Naive B cell (primary cell): ENCODE measurements around the gene CDHR2. TPM values are rescaled to one million over a fixed set of nuclear protein-coding genes. Genes with fewer than 3 reads are reported as not detected.

ENCODE experiments used
- ATAC-seq, 2 donors: fragments of 150-1000 bp; cut with Tn5 transposase; 2 replicates each; pipeline ENCODE4 v1.10.0; 2021; ENCODE audit warnings: low read depth in 2 of 2, mild to moderate bottlenecking in 2 of 2, moderate library complexity in 2 of 2
- DNase-seq: peaks from one replicate; pipeline ENCODE4 v3.0.0; 2022
- H3K27ac Mint-ChIP-seq, 6 donors: one replicate each; pipeline ENCODE4 v1.8.0; 2020 to 2022; ENCODE audit warnings: mild to moderate bottlenecking in 6 of 6, mixed read lengths in 6 of 6, moderate library complexity in 5 of 6, inconsistent platforms in 2 of 6
- H3K27me3 Mint-ChIP-seq, 3 donors: one replicate each; pipeline ENCODE4 v1.8.0; 2021 to 2022; ENCODE audit warnings: mixed read lengths in 3 of 3, mild to moderate bottlenecking in 1 of 3
- H3K36me3 Mint-ChIP-seq, 2 donors: one replicate each; pipeline ENCODE4 v1.8.0; 2020 to 2022; ENCODE audit warnings: mixed read lengths in 2 of 2, inconsistent platforms in 1 of 2, mild to moderate bottlenecking in 1 of 2
- H3K4me1 Mint-ChIP-seq, 3 donors: one replicate each; pipeline ENCODE4 v1.8.0; 2020 to 2022; ENCODE audit warnings: mixed read lengths in 3 of 3, inconsistent platforms in 1 of 3, mild to moderate bottlenecking in 1 of 3, moderate library complexity in 1 of 3
- H3K4me3 Mint-ChIP-seq, 8 donors: one replicate each; pipeline ENCODE4 v1.8.0; 2020 to 2022; ENCODE audit warnings: mild to moderate bottlenecking in 8 of 8, mixed read lengths in 8 of 8, moderate library complexity in 8 of 8, inconsistent platforms in 2 of 8
- H3K9me3 Mint-ChIP-seq, 7 donors: one replicate each; pipeline ENCODE4 v1.8.0; 2020 to 2022; ENCODE audit warnings: mixed read lengths in 7 of 7, mild to moderate bottlenecking in 5 of 7, inconsistent platforms in 2 of 7, moderate library complexity in 1 of 7
- polyA plus RNA-seq, 6 donors: library from polyadenylated mRNA; unstranded; fragments of 300-500 nt; fragmentation: Illumina TruSeq; gene quantifications; one replicate each; pipeline ENCODE4 v1.2.3, GENCODE V29; 2021; ENCODE audit warnings: low read depth in 6 of 6

Gene CDHR2
- polyA plus RNA-seq, 6 donors from 2014 or later: not detected

DNA sequence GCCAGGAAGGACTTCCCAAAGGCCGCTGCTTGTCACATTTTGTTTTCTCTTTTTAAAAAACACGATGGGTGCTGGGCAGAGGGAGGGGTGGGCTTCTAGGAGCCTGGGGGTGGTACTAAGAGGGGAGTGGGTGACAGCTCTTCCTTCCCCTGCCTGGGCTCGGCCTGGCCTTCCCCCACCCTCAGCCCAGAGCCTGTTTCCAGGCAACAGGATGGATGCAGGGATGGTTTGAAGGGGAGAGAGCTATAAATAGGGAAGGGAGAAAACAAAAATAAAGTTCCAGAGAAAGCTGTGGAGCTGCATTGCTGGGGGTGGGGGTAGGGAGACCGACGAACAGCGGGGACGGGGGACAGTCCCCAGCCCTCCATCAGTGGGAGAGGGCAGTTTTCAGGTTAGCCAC, 67.4 kb downstream of the CDHR2 start:
- H3K9me3 Mint-ChIP-seq: peaks cover 0 to 4% (median 0%) of the 10 kb centered on the region in 7 donors
- no peak overlapping the region for H3K4me3 Mint-ChIP-seq
- peaks cover 62 to 94% (median 91%) of the 10 kb centered on the region in 3 donors for H3K27me3 Mint-ChIP-seq
- peaks cover 12 to 21% (median 19%) of the 10 kb centered on the region in 3 donors for H3K4me1 Mint-ChIP-seq
- no peak for DNase-seq
- ATAC-seq: no peak
- no peaks in the 10 kb centered on the region for H3K36me3 Mint-ChIP-seq
- no peak overlapping the region for H3K27ac Mint-ChIP-seq

DNA sequence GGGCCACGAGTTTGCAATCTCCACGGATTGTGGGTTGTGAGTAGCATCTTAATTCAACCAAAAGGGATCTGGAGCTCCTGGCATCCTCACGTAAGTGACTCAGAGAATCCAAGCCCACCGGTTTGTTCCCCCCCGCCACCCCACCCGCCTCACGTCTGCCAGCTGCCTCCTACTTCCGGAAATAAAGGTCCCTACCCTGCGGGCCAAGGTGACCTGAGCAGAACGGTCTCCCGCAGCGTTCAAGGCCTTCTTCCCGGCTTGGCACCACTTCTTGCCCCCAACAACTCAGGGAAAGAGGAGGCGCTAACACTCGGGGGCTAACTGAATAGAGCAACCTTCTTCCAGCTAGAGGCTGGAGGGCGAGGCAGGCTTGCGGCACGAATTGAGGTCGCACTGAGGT, 69.6 kb downstream of the CDHR2 start:
- ATAC-seq: no peak
- Mint-ChIP-seq H3K27me3 (peaks cover 57 to 87% (median 84%) of the 10 kb centered on the region in 3 donors), H3K4me1 (peaks cover 10 to 19% (median 16%) of the 10 kb centered on the region in 3 donors), H3K4me3 (peak overlapping the region in 4 of 8 donors; percentile 20 to 77 (median 69)), H3K9me3 (peaks cover 0 to 4% (median 0%) of the 10 kb centered on the region in 7 donors), H3K27ac (peak overlapping the region in 1 of 6 donors; percentile 85), H3K36me3 (no peaks in the 10 kb centered on the region)
- no peak for DNase-seq

DNA sequence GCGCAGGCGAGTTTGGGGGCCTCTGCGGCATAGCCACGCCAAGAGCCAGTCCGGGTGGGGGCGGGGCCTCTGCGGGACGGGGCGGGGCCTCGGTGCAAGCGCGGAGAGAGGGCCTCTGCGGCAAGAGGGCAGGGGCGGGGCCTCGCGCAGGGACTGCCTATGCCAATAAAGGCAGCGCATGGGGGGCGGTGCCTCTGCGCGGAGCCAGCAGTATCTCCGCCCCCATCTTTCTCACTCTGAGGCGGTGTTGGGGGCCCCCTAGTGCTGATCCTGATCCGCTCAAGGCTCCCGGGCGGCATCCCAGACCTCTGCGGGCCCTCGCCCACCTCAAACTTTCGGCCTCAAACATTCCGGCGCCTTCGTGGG, 70.0 kb downstream of the CDHR2 start:
- peak overlapping the region in 1 of 6 donors; percentile 85 for H3K27ac Mint-ChIP-seq
- peaks cover 0 to 4% (median 0%) of the 10 kb centered on the region in 7 donors for H3K9me3 Mint-ChIP-seq
- peaks cover 56 to 83% (median 80%) of the 10 kb centered on the region in 3 donors for H3K27me3 Mint-ChIP-seq
- ATAC-seq: peak; percentile 91 to 94
- DNase-seq: peak; percentile 54
- no peaks in the 10 kb centered on the region for H3K36me3 Mint-ChIP-seq
- H3K4me1 Mint-ChIP-seq: peaks cover 11 to 19% (median 16%) of the 10 kb centered on the region in 3 donors
- H3K4me3 Mint-ChIP-seq: peak overlapping the region in 4 of 8 donors; percentile 19 to 77 (median 69)

DNA sequence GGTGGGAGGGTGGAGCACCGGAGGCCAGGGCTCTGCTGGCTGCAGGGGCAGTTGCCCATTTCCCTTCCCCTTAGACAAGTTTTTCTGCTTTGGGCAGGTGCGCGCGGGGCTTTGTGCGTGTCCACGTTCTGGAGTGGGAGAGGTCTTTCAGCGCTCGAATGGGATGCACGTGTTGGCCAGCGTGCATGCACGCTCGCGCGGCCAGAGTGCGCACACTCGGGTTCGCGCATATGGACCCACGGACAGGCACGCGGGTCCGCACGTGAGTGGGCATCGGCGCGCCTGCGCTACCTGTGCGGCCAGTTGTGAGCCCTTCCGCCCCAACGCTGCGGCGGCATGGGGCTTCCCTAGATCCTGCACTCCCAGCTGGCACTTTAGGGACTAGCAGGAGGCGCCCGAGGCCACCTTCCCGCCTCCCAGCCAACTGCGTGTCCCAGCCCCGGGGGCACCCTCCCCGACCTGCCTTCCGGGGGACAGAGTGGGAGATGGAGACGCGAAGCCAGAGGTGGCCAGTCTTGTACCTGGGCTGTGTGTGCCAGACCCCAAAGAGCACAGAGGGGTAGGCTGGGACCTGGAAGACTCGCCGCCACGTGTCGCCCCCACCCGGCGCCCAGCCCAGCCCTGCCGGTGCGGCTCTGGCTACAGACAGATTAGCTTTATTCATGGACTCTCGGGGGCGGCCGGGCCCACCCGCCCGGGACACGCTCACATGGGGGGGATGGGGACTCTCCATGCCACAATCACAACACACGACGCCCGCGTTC, 70.6 kb downstream of the CDHR2 start:
- ATAC-seq: no peak
- no peak for DNase-seq
- peaks cover 59 to 79% (median 74%) of the 10 kb centered on the region in 3 donors for H3K27me3 Mint-ChIP-seq
- peak overlapping the region; percentile 37 to 88 (median 73) for H3K4me3 Mint-ChIP-seq
- no peaks in the 10 kb centered on the region for H3K36me3 Mint-ChIP-seq
- H3K9me3 Mint-ChIP-seq: peaks cover 0 to 4% (median 0%) of the 10 kb centered on the region in 7 donors
- H3K4me1 Mint-ChIP-seq: peaks cover 13 to 19% (median 16%) of the 10 kb centered on the region in 3 donors
- H3K27ac Mint-ChIP-seq: no peak overlapping the region

DNA sequence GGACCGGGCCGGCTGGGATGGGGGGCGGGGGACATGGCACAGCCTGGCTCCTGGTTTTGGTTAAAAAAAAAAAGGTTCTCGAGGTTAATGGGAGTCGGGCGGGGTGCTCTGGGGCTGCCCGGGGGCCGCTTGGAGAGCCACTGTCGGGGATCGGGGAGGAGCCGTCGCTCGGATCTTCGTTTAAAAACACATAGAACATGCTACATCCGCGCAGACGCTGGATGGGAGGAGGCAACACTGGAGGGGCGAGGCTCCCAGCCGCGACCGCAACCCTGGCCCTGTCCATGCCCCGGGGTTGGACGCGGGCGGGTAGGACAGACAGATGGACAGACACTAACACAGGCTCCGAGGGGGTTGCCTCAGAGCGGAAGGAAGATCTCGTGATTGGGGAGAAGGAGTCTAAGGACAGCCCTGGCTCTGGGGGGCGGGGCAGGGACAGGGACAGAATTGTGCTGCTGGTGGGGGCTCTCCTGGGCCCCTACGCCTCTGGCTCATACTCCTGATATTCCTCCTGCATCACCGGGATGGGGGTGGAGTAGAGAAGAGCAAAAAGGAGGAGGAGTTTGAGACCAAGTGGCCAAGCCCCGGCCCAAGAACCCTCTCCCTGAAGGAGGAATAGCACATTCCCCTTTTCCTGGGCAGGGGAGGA, 71.3 kb downstream of the CDHR2 start:
- Mint-ChIP-seq H3K4me1 (peaks cover 13 to 19% (median 16%) of the 10 kb centered on the region in 3 donors), H3K9me3 (peaks cover 0 to 4% (median 0%) of the 10 kb centered on the region in 7 donors), H3K4me3 (peak overlapping the region; percentile 37 to 88 (median 75)), H3K27ac (peak overlapping the region in 1 of 6 donors; percentile 76), H3K36me3 (no peaks in the 10 kb centered on the region), H3K27me3 (peaks cover 60 to 72% (median 67%) of the 10 kb centered on the region in 3 donors)
- no peak for ATAC-seq
- no peak for DNase-seq

DNA sequence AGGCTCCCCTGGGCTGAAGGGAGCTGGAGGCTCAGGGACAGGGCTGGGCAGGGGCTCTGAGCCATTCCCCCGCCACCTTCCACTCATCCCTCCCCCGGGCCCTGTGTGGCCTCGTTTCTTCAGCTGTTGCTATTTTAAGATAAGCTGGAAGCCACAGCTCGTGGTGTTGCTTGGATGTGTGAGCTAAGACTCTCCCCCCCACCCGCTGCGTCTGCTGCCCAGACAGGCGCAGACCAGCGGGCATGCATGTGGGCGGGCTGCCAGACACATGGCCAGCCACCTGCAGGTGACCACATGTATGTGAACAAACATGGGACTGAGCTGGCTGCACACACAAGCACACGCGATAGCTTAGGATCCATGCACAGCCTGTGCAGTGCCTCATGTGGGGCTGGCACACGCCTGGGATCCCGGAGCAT, 72.5 kb downstream of the CDHR2 start:
- Mint-ChIP-seq H3K4me3 (no peak overlapping the region), H3K9me3 (peaks cover 0 to 4% (median 0%) of the 10 kb centered on the region in 7 donors), H3K36me3 (no peaks in the 10 kb centered on the region), H3K27ac (no peak overlapping the region), H3K27me3 (peaks cover 49 to 68% (median 57%) of the 10 kb centered on the region in 3 donors), H3K4me1 (peaks cover 17 to 25% (median 17%) of the 10 kb centered on the region in 3 donors)
- DNase-seq: no peak
- ATAC-seq: no peak

DNA sequence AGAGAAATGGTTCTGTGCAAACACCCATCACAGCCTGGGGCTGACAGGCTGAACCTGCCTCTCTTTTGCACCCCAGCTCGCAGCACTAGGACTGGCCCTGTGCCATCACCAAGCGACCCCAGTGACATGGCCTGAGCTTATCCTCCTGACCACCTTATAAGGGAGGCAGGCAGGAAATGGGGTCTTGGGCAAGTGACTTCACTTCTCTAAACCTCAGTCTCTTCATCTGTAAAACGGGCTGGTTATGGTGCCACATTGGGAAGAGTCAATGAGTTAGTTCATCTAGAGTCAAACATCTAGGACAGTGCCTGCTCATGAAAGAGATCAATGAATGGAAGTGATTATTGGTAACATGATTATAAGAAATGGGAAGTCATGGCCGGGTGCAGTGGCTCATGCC, 75.0 kb downstream of the CDHR2 start:
- no peaks in the 10 kb centered on the region for H3K36me3 Mint-ChIP-seq
- peaks cover 51 to 64% (median 54%) of the 10 kb centered on the region in 3 donors for H3K27me3 Mint-ChIP-seq
- H3K27ac Mint-ChIP-seq: no peak overlapping the region
- ATAC-seq (no peak), DNase-seq (no peak)
- H3K9me3 Mint-ChIP-seq: peaks cover 0 to 3% (median 0%) of the 10 kb centered on the region in 7 donors
- peaks cover 21 to 39% (median 24%) of the 10 kb centered on the region in 3 donors for H3K4me1 Mint-ChIP-seq
- H3K4me3 Mint-ChIP-seq: no peak overlapping the region

DNA sequence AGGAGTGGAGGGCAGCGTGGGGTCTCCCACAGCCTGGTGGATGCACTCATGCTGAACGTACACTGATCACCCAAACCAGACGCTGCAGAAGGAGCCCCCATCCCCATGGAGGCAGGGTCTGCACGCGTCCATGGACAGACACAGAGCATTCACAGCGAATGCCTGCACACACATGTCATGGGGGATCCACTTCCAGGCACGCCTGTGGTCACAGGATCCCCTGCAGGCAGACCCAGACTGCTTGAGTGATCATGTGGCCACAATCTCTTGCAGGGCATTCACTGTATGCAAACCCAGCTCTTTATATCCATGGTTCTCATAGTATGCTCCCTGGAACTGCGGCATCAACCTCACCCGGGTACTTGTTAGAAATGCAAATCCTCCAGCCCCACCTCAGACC, 75.8 kb downstream of the CDHR2 start:
- H3K4me3 Mint-ChIP-seq: no peak overlapping the region
- H3K36me3 Mint-ChIP-seq: no peaks in the 10 kb centered on the region
- peaks cover 0 to 3% (median 0%) of the 10 kb centered on the region in 7 donors for H3K9me3 Mint-ChIP-seq
- H3K27me3 Mint-ChIP-seq: peaks cover 51 to 56% (median 52%) of the 10 kb centered on the region in 3 donors
- DNase-seq: no peak
- no peak overlapping the region for H3K27ac Mint-ChIP-seq
- no peak for ATAC-seq
- H3K4me1 Mint-ChIP-seq: peaks cover 21 to 34% (median 22%) of the 10 kb centered on the region in 3 donors

DNA sequence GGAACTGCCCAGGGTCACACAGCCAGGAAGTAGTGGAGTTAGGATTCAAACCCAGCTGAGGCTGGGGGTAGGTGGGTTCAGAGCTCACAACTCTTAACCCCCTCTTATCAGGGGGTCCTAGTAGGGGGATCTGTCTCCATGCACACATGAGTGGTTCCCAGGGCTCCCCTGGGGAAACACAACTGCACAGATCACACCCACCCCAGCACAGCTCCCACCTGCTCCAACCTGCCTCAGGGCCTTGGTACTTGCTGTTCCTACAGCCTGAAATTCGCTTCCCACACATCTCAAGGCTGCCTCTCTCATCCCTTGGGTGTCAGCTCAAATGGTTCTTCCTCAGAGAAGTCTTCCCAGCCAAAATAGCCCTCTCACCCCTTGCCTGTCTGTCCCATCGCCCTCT, 76.4 kb downstream of the CDHR2 start:
- peaks cover 45 to 50% (median 48%) of the 10 kb centered on the region in 3 donors for H3K27me3 Mint-ChIP-seq
- DNase-seq (no peak), ATAC-seq (no peak)
- peaks cover 18 to 29% (median 19%) of the 10 kb centered on the region in 3 donors for H3K4me1 Mint-ChIP-seq
- H3K36me3 Mint-ChIP-seq: no peaks in the 10 kb centered on the region
- no peak overlapping the region for H3K4me3 Mint-ChIP-seq
- no peaks in the 10 kb centered on the region for H3K9me3 Mint-ChIP-seq
- no peak overlapping the region for H3K27ac Mint-ChIP-seq

DNA sequence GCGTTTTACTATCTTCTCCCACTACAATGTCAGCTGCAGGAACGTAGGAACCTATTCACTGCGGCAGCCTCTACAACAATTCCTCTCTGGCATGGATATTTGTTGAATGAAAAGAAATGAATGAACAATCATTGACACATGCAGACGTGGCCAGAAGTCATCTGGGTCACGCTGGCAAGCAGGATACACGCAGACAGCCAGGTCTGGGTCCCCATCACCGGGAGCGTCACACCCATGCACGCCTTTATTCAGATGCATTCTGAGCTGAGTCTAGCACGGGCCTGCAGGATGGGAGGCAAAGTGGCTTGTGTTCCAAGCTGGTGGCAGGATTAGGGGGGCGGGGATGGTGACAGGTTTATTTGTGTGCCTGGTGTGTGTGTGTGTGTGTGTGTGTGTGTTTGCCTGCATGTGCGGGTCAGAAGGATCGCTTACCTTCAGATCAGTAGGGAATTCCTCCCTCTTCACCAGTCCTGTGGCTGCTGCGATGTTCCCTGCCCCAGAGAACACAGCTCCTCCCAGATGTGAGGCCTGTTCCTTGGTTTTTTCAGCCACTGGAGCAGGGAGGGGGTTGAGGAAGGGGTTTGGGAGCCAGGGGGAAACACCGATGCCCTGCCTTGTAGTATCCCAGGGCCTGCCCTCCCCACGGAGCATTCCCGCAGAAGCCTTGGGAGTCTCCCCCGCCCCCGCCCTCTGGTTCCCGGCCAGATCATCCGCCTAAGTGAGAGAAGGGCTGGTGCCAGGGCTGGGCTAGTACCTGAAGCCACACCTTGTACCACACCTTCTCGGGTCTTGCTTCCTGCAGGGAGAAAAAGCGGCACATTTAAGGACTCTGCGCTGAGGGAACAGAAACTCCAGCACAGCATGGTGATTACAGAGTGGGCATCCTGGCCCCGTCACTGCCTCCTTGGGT, 77.1 kb downstream of the CDHR2 start:
- ATAC-seq (no peak), DNase-seq (no peak)
- H3K27me3 Mint-ChIP-seq: peaks cover 45 to 51% (median 49%) of the 10 kb centered on the region in 3 donors
- no peak overlapping the region for H3K4me3 Mint-ChIP-seq
- no peaks in the 10 kb centered on the region for H3K36me3 Mint-ChIP-seq
- no peak overlapping the region for H3K27ac Mint-ChIP-seq
- peaks cover 23 to 34% (median 23%) of the 10 kb centered on the region in 3 donors for H3K4me1 Mint-ChIP-seq
- no peaks in the 10 kb centered on the region for H3K9me3 Mint-ChIP-seq

DNA sequence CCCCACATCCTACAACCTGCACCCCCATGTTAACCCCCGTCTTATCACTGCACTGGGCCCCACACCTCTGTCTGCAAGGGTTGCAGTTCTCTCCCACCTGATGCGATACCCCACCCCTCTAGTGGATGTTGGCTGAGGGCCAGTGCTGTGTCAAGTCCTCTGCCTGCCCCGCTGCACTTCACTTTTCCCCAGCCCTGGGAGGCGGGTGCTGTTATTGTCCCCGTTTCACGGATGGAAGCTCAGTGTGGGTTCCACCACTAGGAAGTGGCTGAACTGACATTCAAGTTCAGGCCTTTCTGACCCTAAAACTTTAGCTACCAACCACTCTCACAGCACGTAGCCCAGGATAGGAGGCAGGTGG, 77.7 kb downstream of the CDHR2 start:
- H3K36me3 Mint-ChIP-seq: no peaks in the 10 kb centered on the region
- H3K4me1 Mint-ChIP-seq: peaks cover 26 to 38% (median 28%) of the 10 kb centered on the region in 3 donors
- peak overlapping the region in 1 of 8 donors; percentile 26 for H3K4me3 Mint-ChIP-seq
- no peak overlapping the region for H3K27ac Mint-ChIP-seq
- ATAC-seq (no peak), DNase-seq (no peak)
- no peaks in the 10 kb centered on the region for H3K9me3 Mint-ChIP-seq
- peaks cover 42 to 44% (median 44%) of the 10 kb centered on the region in 3 donors for H3K27me3 Mint-ChIP-seq

DNA sequence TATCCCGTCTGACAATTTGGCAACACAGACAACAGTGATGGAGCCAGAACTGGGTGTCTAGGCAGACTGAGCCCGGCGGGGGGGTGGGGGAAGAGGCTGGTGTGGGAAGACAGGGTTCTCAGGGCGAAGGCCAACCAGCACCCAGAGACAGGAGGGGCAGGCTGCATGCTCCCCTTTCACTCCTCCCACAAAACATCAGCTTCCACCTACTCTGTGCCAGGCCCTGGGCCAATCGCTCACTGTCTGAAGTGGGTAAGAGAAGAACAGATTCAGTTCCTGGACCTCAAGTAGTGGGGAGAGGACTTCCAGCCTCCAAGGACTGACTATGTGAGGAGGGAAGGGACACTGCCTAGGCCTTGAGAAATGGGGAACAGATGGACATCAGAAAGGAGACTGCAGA, 78.4 kb downstream of the CDHR2 start:
- Mint-ChIP-seq H3K27ac (peak overlapping the region in 1 of 6 donors; percentile 49), H3K4me1 (peaks cover 26 to 38% (median 33%) of the 10 kb centered on the region in 3 donors), H3K4me3 (peak overlapping the region in 3 of 8 donors; percentile 10 to 72 (median 26)), H3K27me3 (peaks cover 35 to 37% (median 37%) of the 10 kb centered on the region in 3 donors), H3K9me3 (no peaks in the 10 kb centered on the region), H3K36me3 (no peaks in the 10 kb centered on the region)
- ATAC-seq (no peak), DNase-seq (no peak)
